HG03175 (cell line): Measurements from ENCODE around the gene PPP2R5A.

Experiments
- ATAC-seq: cut with Tn5 transposase; IDR thresholded peaks from one replicate; pipeline ENCODE4 v1.9.1; 2021; ENCODE audit warnings: mild to moderate bottlenecking, moderate library complexity; ENCODE audit not compliant: unreplicated experiment

Gene PPP2R5A

DNA sequence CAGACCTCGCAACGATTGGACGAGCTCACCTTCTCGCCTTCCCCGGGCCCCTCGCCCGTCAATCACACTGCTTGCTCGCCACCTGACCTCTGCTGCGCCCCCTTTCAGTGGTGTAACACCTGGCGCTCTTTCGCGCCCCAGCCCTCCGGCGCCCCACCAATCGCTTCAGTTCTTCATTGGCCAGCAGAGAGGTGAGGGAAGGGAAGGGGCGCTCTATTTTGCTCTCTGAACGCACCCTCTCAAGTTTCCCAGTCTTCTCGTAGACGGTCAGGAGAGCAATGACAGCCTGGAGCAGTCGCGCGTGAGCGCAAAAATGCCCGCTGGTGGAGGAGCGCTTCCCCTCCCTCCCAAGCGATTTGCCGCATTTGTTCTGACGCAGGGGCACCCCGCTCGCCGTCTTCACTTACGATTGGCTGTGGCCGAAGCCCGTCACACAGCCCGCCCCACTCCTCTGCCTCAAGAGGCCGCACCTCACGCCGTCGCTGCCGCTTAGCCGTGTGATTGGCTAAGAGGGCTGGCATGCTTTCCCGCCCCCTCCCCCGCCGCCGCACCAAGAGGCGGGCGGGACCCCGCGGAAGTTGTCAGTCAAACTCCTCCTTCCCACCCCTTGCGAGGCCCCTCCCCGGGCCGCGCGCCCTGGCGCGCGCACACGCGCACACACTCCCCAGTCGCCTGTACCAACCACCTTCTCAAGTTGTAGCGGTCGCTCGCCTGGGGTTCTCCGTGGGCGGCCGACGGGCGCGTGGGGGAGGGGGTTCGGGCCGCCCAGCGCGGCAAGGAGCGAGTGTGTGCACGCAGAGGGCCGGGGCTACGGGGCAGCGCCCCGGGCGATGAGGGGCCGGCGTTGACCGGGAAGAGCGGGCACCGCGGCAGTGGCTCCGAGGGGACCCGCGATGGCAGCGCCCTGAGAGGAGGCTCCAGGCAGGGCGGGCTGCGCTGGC is at the start of gene PPP2R5A:
PPP2R5A (plus strand) TSS at position 667 of the 941 bp plus-strand sequence. CDS start 701 bp downstream, outside the sequence.
- peak; percentile 93 for ATAC-seq

DNA sequence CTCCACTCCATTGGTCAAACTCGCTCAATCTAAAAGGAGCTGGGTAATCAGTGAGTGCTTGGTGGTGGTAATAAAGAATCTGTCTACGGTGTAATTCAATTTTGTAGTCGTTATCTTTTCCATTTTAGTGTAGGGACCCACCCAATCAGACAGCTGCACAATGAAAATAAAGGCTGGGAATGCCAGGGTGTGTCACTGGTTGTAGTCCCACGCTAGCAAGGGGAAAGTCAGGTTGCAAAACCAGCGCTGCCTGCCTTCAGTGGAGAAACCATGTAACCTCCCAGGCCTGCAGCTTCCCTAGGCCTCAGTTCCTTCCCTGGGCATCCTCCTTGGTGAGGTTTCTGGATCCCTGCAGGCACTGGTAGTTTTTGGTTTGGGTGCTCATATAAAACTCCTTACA is 49.4 kb upstream of the PPP2R5A start:
- no peak for ATAC-seq

DNA sequence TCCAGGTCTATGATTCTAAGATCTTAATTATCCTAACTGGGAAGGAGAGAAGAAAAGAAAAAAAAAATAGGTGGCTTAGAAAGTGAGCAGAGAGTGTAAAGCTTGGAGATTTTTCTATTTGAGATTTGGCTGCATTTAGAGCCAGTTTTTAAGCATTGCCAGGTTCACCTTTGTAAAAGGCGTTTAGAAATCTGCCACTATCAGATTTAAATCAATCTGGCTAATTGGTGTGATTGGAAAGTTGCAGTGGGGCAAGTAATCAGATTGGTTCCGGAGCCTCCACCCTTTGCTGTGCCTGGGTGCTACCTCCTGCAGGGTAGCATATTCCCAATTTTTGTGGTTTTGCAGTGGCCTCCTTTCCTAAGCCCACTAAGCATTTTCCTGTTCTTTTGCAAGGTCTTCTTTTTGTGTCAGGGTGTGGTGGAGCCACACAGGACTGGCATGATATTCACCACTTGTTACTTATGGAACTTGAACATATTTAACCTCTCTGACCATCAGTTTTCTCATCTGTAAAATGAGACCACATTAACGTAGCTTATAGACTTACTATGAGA is 48.5 kb upstream of the PPP2R5A start:
- ATAC-seq = no peak

DNA sequence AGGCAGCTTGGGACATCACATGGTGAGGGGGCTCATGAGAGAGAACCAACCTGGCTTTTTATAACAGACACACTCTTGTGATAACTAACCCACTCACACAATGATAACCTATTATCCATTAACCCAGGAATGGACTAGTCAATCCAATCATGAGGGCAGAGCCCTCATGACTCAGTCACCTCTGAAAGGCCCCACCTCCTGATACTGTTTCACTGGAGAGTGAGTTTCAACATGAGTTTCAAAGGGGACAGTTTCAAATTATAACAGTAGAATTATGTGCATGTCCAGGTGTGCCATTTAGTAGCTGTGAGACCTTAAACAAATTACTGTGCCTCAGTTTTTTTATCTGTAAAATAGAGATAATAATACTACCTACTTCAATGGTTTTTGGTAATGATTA is 47.6 kb upstream of the PPP2R5A start:
- ATAC-seq = peak; percentile 96

DNA sequence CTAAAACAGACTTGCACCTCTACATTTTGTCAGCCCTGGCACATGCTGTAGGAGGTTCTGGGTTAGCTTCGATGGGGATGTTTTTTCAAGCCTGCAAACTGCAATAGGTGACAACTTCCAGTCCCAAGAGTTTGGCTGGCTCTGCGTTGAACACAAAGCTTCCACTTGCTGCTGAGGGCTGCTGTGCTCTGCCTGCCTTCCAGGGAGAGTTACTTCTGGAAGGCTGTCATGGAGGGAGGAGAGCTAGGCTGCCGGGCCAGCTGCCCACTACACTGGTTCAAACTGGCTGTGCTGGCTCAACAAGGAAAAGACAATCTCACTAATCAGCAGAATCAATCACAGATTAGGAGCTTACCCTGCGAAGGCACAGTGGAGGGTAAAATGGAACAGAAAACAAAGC is 46.7 kb upstream of the PPP2R5A start:
- no peak for ATAC-seq

DNA sequence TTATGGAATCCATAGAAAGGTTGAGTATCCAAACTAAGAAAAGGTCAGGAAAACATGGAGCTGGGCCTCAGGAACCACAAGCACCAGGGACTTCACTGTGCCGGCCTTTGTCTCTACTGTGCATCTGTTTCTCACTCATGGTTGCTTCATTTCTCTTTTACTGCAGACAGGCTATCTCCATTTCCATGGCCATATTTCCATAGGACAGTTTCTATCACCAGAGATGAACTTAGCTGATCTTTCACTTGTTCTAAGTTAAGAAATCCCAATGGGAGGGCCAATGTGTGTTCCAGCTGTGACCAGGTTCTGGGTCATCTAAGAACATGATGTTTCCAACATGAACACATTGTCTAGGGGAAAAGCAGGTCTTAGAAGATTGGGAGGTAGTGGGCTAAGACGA is 43.7 kb upstream of the PPP2R5A start:
- ATAC-seq = no peak

DNA sequence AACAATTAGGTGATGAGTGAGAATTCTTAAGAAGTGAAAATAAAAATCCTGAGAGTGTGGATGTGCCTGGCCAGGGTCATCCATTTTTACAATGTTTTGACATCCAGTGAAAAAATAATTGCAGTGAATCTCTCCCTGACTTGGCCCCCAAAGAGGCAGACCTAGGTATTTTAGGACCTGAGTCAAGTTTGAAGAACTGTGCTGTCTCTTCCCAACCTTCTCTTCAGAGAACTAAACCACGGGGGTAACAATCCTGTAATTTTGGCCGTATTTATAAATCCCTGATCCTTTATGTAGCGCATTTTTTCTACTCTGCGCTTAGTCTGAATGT is 43.3 kb upstream of the PPP2R5A start:
- no peak for ATAC-seq

DNA sequence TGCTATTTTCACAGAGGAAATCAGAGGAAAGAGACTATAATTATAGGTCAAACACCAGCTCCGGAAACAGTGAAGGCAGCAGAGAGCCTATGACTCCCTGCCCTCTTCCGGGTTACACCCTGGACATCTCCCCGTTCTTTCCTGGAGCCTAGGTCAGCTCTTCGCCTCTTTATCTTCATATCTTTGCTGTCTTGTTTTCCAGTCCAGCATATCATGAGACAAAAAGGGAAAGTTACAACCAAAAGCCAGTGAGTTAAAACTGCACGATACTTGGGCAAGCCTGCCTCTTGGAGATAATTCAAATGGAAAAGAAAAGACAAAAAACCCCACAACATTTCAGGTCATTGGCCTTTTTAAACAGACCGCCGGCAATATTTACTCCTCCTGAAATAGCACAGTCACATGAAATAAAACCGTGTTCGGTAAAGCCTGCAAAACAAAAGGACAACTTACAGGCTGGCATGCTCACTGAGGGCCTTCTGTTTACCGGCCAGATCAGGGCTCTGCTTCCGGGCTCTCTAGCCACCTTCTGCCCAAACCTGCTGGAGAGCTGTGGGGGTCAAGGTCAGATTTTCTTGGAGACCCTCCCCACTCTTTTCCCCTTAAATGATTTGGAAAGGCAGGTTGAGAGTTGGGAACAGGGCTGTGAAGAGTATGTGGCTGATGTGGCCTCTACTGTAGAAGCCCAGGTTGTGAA is 42.8 kb upstream of the PPP2R5A start:
- ATAC-seq = no peak

DNA sequence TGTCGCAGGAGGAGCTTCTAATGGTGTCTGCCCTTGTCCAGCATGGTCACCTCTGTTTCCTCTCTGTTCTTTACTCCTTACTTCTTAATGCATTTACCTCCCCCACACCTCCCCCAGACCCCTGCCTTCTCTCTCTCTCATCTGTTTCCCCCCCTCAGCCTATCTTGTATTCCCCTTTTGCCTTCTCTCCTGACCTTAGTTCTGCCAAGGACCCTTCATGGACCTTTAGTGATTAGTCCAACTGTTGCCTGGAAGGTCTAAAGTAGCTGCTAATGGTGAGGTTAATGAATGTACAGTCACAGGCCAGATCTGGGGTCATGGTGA is 42.3 kb upstream of the PPP2R5A start:
- no peak for ATAC-seq

DNA sequence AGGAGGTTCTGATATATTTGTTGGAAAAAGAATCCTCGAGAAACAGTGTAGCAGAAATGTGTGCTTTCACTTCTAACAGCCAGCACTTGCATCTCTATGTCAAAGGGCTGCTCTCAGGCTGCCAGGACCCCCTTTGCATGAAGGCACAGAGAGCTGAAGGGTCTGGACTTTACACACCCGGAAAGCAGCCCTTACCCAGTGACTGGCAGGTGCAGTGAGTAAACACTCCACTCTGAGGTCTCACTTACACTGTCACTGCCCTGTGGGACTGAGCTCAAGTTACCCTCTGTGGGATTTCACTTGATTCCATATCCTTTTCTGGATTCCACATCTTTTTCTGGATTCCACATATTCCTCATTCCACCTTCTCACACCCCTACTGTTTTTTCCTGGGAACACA is 40.8 kb upstream of the PPP2R5A start:
- no peak for ATAC-seq

DNA sequence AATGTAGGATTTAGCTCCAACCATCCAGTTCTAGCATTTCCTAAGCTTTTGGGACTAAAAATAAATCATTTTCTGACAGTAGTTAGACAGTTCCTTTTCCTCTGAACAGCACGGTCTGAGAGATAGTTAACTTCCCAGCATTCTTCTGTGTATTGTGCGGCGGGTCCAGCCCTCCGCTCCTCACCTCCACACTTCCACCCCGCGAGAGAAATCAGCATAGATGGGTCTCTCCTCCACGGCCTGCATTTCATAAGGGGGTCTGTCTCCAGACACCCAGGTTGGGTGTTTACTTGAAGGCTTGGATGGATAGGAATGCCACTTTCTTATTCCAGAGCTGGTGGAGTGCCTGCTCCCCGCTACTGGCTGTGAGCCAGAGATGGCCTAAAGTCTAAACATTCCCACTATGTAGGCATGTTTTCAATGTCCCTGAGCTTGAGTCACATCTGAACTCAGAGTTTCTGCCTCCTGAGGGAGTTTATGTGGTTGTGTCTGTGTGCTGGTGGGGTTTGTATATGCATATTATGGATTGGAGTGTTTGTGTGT is 38.0 kb upstream of the PPP2R5A start:
- no peak for ATAC-seq

DNA sequence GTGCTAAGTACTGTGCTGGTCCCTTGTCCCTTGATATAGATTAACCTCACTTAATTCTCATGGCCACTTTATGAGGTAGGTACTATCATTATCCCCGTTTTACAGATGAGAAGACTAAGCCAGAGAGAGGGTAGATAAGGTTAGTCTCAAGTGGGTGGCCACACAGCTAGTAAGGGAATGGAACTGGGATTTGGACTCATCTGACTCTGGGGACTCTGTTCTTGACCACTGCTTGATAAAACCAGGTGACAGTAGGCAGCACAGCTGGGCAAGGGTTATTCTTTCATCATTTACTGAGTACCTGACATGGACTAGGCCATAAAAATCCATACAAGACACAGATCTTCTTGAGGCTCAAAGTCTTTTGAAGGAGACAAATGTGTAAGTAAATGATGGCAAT is 37.2 kb upstream of the PPP2R5A start:
- ATAC-seq = no peak

DNA sequence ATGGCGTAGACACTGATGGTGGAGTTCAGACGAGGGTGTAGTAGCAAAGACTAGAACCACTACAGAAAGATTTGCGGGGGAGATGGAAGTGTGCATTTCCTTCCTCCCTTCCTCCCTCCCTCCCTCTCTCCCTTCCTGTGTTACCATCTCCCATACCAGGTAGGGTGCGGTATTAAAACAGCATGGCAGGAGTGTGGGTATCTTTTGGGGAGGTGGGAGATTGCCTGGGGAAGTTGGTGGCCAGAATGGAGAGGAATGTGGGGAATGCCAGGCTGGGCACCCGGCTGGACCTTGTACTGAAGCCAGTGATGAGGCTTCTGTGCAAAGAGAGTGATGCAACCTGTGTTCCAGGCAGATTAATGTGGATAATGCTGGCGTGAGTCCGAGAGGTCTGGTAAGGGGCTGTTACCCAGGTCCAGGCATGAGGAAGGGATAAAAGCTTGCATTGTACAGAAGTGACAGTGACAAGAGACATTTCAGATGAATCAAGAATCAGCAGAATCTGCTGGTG is 30.3 kb upstream of the PPP2R5A start:
- no peak for ATAC-seq

DNA sequence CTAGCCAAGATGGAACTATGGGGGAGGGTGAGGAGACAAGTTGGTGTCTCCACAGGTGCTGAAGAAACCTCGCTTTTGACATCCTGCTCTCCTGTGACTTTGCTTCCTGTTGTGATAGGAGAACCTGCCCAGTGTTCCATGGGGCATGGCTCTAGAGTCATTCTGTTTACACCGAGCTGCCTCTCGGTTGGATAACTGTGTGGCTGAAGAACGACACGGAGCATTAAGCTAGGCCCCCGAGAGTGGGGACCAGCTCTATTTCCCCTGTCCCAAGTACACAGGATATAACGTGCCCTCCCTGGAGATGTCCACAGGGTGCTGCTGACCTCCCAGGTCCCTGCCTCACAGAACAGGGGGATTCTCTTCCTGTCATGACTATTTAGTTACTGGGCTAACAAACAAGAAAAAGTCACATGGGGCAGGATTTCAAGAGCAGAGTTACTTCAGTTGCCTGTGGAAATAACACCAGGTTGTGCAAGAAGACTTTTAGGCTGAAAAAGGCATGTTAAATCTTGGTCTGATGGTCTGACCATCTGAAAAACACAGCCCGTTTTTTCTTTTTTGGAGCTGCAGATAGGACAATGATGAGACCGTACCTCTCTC is 29.4 kb upstream of the PPP2R5A start:
- ATAC-seq = no peak

DNA sequence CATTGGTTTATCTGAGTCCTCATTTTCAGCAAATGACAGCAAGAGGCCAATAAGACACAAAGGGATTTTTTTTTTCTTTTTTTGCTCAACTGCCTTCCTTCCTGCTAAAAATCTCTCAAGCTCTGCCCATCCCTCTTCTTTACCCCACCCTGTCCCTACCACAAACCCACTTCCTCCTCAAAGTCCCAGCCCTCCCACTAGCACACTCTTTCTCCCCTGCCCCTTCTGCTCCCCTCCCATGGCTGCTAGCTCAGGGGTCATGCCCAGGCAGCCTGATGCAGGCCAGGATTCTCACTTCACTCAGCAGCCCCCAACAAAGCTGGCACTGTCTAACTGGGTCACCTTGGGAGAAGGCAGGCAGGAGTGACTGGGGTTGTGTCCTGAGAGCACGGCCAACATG is 28.8 kb upstream of the PPP2R5A start:
- no peak for ATAC-seq

DNA sequence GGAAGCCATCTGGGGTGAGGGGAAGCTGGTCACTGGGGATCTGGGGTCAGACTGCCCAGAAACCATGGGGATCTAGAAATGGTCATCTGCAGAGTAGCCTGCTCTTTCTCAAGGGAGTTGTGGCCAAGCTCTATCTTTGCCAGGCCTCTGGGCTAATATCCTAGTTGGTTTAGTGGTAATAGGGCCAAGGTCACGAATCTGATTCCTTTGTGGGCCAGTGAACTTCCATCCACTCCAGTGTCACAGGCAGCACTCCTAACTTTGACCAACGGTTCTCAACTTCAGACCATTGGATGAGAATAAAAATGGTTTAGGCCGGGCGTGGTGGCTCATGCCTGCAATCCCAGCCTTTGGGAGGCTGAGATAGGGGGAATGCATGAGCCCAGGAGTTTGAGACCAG is 28.1 kb upstream of the PPP2R5A start:
- ATAC-seq = no peak

DNA sequence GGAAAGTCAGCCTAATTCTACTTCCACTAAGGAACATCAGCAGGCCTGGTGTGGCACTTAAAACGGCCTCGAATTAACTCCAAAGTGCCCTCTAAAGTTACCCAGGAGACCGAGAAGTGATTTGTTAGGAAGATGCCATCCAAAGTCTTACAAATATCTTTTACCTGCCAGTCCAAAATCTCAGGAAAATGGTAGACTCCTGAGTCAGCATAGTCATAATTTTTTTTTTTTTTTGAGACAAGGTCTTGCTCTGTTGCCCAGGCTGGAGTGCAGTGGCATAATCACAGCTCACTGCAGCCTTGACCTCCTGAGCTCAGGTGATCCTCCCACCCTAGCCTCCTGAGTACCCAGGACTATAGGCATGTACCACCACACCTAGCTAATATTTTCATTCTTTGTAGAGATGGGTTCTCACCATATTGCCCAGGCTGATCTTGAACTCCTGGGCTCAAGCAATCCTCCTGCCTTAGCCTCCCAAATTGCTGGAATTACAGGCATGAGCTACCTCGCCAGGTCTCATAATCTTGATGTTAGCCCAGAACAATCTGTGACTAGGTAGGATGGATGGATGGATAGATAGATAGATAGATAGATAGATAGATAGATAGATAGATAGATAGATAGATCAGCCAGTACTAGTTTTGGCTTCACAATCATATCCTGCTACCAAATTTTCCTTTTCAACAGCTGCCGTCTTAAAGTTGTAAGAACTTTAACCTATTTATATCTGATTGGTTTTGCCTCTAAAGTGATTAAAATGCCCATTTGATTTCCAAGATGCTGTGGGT is 25.3 kb upstream of the PPP2R5A start:
- ATAC-seq = no peak

DNA sequence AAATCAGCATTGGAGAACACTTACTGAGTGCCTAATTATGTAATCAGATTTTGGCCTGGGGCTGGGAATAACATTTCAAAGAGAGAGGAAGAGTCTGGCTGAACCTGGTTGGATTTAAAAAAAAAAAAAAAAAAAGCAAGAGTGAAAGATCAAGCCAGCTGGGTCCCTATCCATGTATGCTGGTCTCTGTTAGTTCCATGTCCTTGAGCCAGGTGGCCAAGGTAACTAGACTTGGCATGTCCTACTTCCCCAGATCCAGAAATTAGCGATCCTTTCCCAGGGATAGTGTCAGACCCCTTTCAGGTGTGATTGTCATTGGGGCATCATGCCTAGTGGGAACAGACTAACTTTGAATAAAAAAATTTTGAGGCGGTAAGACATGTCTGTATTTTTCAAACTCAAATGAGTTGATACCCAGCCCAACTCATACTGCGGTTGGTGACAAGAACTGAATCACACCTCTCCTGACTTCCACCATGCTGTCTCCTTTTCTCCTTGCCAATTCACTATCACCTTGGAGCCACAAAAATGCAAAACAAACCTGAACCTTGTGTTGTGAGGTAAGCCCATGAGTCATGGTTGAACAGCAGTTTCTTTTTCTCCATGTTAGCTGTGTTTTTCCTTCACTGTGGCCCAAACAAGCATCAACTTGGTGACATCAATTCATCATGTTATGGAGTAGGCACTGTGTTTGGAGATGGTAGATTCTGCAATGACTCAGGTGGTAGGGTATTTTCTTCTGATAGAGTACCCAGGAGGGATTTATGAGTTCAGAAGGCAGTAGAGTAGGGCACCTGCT is 24.5 kb upstream of the PPP2R5A start:
- ATAC-seq = no peak

DNA sequence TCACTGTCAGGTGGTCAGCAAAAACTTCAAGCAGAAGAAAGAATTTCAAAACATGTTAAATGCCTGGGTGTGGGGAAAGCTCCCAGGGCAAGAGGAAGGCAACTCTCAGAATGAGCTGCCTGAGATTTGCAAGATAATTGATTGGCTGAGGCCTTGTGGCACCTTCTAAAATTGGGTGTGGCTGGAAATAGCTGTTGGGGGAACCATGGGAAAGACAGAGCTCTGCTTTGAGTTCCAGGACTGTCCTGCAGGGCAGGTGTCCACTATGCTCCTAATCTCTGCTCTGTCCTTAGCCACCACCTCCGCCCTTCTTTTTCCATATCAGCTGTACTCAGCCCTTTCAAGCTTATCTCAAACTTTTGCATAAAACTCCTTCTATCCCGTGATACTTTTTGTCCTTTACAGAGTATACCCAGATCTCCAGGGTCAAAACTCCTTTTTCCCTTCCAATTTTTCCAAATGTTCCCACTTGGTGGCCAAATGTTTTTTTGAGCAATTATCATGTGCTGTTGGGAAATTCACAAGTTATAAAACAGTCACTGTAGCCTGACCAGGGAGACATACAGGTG is 23.8 kb upstream of the PPP2R5A start:
- ATAC-seq = no peak
